Loucy (cell line): Measurements from ENCODE around the gene GRB14.
"Not testable (repeated sequence)": the region's sequence is repeated elsewhere in the genome, so short reads cannot be mapped to it uniquely, and the experiment has no call there.

Experiments
- H2AFZ ChIP-seq: fragments of 200-600 bp; sonication (generic); 2 replicates; pipeline ENCODE4 v1.6.0; 2016; ENCODE audit warnings: antibody characterized with exemption, mild to moderate bottlenecking, low read length, moderate library complexity
- H3F3A ChIP-seq: fragments of 200-600 bp; 2 replicates; pipeline ENCODE4 v1.6.0; 2016; ENCODE audit warnings: antibody characterized with exemption, low read depth, mild to moderate bottlenecking
- H3K27me3 ChIP-seq: fragments of 200-600 bp; sonication (generic); 2 replicates; pipeline ENCODE4 v1.6.1; 2014; ENCODE audit warnings: low read length, mild to moderate bottlenecking; ENCODE audit not compliant: insufficient read depth, poor library complexity, severe bottlenecking
- H3K36me3 ChIP-seq: fragments of 200-600 bp; sonication (generic); 2 replicates; pipeline ENCODE4 v1.6.1; 2016; ENCODE audit warnings: low read length; ENCODE audit not compliant: insufficient read depth
- H3K4me1 ChIP-seq: fragments of 200-600 bp; sonication (generic); 2 replicates; pipeline ENCODE4 v1.5.1; 2014; ENCODE audit warnings: low read length, mild to moderate bottlenecking; ENCODE audit not compliant: insufficient read depth, poor library complexity, severe bottlenecking
- H3K4me2 ChIP-seq: fragments of 200-600 bp; sonication (generic); 2 replicates; pipeline ENCODE4 v1.6.0; 2014; ENCODE audit warnings: antibody characterized with exemption, low read length, low read depth, mild to moderate bottlenecking; ENCODE audit not compliant: poor library complexity, severe bottlenecking
- H3K4me3 ChIP-seq: fragments of 200-600 bp; sonication (generic); 2 replicates; pipeline ENCODE4 v1.5.1; 2014; ENCODE audit warnings: low read length, mild to moderate bottlenecking, mixed read lengths; ENCODE audit not compliant: poor library complexity, severe bottlenecking
- H3K79me2 ChIP-seq: fragments of 200-600 bp; sonication (generic); 2 replicates; pipeline ENCODE4 v1.6.1; 2014; ENCODE audit warnings: low read length; ENCODE audit not compliant: insufficient read depth
- H3K9ac ChIP-seq: fragments of 200-600 bp; sonication (generic); 2 replicates; pipeline ENCODE4 v1.6.0; 2014; ENCODE audit warnings: mild to moderate bottlenecking, low read depth, low read length, moderate library complexity; ENCODE audit not compliant: poor library complexity, severe bottlenecking
- H3K9me2 ChIP-seq: fragments of 200-600 bp; sonication (generic); replicated peaks from 2 replicates; pipeline ENCODE4 v1.6.1; 2016; ENCODE audit warnings: low read depth, low read length, mixed read lengths
- H3K9me3 ChIP-seq: fragments of 200-600 bp; sonication (generic); 2 replicates; pipeline ENCODE4 v1.6.1; 2014; ENCODE audit warnings: mild to moderate bottlenecking, antibody characterized with exemption, low read length, low read depth; ENCODE audit not compliant: insufficient read depth
- H4K20me1 ChIP-seq: fragments of 200-600 bp; sonication (generic); 2 replicates; pipeline ENCODE4 v1.6.0; 2014; ENCODE audit warnings: antibody characterized with exemption, low read length, mild to moderate bottlenecking; ENCODE audit not compliant: insufficient read depth, poor library complexity, severe bottlenecking
- EZH2phosphoT487 ChIP-seq: fragments of 200-600 bp; IDR thresholded peaks from 2 replicates; pipeline ENCODE4 v1.6.1; 2018; ENCODE audit warnings: antibody characterized with exemption, mild to moderate bottlenecking, moderate library complexity, borderline replicate concordance
- TF ChIP-seq, protein P1 (sequence below): fragments of 200-600 bp; sonication (generic); conservative IDR thresholded peaks from 2 replicates; pipeline ENCODE4 v1.5.1; 2014; ENCODE audit warnings: mild to moderate bottlenecking, antibody characterized with exemption, low read length

Gene GRB14

GRCh38 chr2:164560181-164560792 is 61.0 kb downstream of the GRB14 start:
- Histone ChIP-seq H3K9me3 (no peaks in the 10 kb centered on the region), H3K4me3 (no peak overlapping the region), H3K79me2 (no peaks in the 10 kb centered on the region), H4K20me1 (no peaks in the 10 kb centered on the region), H3K4me1 (peaks cover 10% of the 10 kb centered on the region), H3K27me3 (no peaks in the 10 kb centered on the region), H3K9me2 (no peaks in the 10 kb centered on the region), H3K9ac (no peak overlapping the region), H3K4me2 (peak overlapping the region; percentile 27), H2AFZ (peak overlapping the region; percentile 70), H3F3A (no peaks in the 10 kb centered on the region), H3K36me3 (no peaks in the 10 kb centered on the region)
- no peak for TF ChIP-seq EZH2phosphoT487
- TF ChIP-seq, protein P1, sequence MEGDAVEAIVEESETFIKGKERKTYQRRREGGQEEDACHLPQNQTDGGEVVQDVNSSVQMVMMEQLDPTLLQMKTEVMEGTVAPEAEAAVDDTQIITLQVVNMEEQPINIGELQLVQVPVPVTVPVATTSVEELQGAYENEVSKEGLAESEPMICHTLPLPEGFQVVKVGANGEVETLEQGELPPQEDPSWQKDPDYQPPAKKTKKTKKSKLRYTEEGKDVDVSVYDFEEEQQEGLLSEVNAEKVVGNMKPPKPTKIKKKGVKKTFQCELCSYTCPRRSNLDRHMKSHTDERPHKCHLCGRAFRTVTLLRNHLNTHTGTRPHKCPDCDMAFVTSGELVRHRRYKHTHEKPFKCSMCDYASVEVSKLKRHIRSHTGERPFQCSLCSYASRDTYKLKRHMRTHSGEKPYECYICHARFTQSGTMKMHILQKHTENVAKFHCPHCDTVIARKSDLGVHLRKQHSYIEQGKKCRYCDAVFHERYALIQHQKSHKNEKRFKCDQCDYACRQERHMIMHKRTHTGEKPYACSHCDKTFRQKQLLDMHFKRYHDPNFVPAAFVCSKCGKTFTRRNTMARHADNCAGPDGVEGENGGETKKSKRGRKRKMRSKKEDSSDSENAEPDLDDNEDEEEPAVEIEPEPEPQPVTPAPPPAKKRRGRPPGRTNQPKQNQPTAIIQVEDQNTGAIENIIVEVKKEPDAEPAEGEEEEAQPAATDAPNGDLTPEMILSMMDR, result peak; percentile 95

DNA sequence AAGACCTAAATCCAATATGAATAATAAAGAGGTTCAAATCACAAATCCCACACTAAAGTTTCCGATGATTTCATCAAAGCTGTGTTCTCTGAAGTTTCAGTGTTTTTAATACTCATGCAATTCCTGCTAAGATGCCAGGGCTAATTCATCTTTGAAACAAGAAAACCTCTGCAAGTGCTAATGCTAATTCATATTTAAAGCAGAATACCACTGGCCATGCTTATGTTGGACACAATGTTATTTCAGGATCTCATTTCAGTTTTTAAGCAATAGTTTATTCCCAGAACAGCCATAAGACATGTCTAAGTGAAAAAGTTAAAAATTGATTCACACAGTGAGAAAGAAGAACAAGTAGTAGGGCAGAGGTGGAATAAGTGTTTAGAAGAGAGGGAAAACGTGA is 62.8 kb downstream of the GRB14 start:
- no peak overlapping the region for H3K4me3 ChIP-seq
- 0 out of 2 replicates have a peak overlapping the region, but pooled peaks have one; percentile 9 for H2AFZ ChIP-seq
- no peak overlapping the region for H3K9ac ChIP-seq
- H3F3A ChIP-seq, result no peaks in the 10 kb centered on the region
- no peak overlapping the region for H3K4me2 ChIP-seq
- no peak for TF ChIP-seq EZH2phosphoT487
- TF ChIP-seq, protein P1, result no peak
- peaks cover 10% of the 10 kb centered on the region for H3K4me1 ChIP-seq
- H3K36me3 ChIP-seq, result no peaks in the 10 kb centered on the region
- H3K79me2 ChIP-seq, result no peaks in the 10 kb centered on the region
- H3K9me3 ChIP-seq, result no peaks in the 10 kb centered on the region
- H3K9me2 ChIP-seq, result no peaks in the 10 kb centered on the region
- H4K20me1 ChIP-seq, result no peaks in the 10 kb centered on the region
- no peaks in the 10 kb centered on the region for H3K27me3 ChIP-seq

- Histone ChIP-seq H3K36me3 (no peaks in the 10 kb centered on the region), H3K79me2 (no peaks in the 10 kb centered on the region)
- TF ChIP-seq EZH2phosphoT487, result no peak
Observed at GRCh38 chr2:164554487-164554886, 66.8 kb downstream of the GRB14 start.

GRCh38 chr2:164551519-164551918 is 69.8 kb downstream of the GRB14 start:
- H4K20me1 ChIP-seq, result no peaks in the 10 kb centered on the region
- H3K4me2 ChIP-seq, result no peak overlapping the region
- H3K9me2 ChIP-seq, result no peaks in the 10 kb centered on the region
- no peak overlapping the region for H2AFZ ChIP-seq
- no peaks in the 10 kb centered on the region for H3K27me3 ChIP-seq
- H3K4me1 ChIP-seq, result peaks cover under 1% of the 10 kb centered on the region
- no peaks in the 10 kb centered on the region for H3F3A ChIP-seq
- H3K36me3 ChIP-seq, result no peaks in the 10 kb centered on the region
- H3K9me3 ChIP-seq, result no peaks in the 10 kb centered on the region
- H3K79me2 ChIP-seq, result no peaks in the 10 kb centered on the region
- no peak for TF ChIP-seq EZH2phosphoT487
- TF ChIP-seq, protein P1, result no peak
- H3K9ac ChIP-seq, result no peak overlapping the region
- H3K4me3 ChIP-seq, result no peak overlapping the region

More at GRCh38 chr2:164554487-164554886, 66.8 kb downstream of the GRB14 start:
- Histone ChIP-seq H3K4me1 (no peaks in the 10 kb centered on the region), H3K9ac (no peak overlapping the region), H3F3A (no peaks in the 10 kb centered on the region), H3K27me3 (no peaks in the 10 kb centered on the region), H4K20me1 (no peaks in the 10 kb centered on the region), H3K4me3 (no peak overlapping the region), H2AFZ (peak overlapping the region; percentile 40; the same call in 1 of the 2 replicates), H3K9me3 (no peaks in the 10 kb centered on the region), H3K9me2 (no peaks in the 10 kb centered on the region), H3K4me2 (no peak overlapping the region)

DNA sequence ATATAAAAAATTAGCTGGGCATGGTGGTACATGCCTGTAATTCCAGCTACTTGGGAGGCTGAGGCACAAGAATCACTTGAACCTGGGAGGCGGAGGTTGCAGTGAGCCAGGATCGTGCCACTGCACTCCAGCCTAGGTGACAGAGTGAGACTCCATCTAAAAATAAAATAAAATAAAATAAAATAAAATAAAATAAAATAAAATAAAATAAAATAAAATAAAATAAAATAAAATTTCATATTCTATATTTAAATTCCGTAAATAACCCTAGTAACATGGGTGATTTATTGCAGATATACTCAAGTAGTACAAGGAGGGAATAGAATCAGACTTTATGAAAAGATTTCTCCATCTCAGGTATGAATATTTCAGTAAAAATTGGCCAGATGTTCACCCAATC is 71.6 kb downstream of the GRB14 start:
- not testable (repeated sequence) for H3K4me1 ChIP-seq

More for the DNA sequence above, 71.6 kb downstream of the GRB14 start:
- not testable (repeated sequence) for H2AFZ ChIP-seq, H3K36me3 ChIP-seq, H3K4me3 ChIP-seq, H3F3A ChIP-seq, H3K27me3 ChIP-seq, H3K9me2 ChIP-seq, H3K9me3 ChIP-seq, H3K9ac ChIP-seq, H4K20me1 ChIP-seq, H3K79me2 ChIP-seq, H3K4me2 ChIP-seq
